ENCODE data around the gene FSTL5.

Gene FSTL5

DNA sequence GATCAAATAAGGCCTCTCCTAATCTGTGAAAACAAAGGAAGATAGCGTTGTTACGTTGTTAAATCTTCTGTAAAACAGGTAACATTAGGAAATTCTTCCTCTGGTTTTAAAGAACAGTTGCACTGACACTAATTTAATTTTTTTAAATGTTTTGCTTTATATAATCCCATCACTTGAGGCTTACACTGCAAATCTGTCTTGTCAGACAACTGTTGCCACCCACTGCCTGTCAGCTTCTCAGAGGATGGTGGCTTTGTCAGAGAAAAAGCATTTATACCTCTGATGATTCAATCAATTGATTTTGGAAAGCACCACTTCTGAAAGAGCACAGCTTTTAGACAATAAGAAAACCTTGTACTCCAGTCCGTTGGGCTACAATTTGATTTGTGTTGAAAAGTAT is 799.1 kb downstream of the FSTL5 start:
- no peak for DNase-seq
- no peak for TF ChIP-seq GATA1 (IDR thresholded peaks at IDR 0.05; ENCODE audit: low read depth, low read length)
- no peak for TF ChIP-seq POLR2A (IDR thresholded peaks at IDR 0.05; ENCODE audit: low read length)

DNA sequence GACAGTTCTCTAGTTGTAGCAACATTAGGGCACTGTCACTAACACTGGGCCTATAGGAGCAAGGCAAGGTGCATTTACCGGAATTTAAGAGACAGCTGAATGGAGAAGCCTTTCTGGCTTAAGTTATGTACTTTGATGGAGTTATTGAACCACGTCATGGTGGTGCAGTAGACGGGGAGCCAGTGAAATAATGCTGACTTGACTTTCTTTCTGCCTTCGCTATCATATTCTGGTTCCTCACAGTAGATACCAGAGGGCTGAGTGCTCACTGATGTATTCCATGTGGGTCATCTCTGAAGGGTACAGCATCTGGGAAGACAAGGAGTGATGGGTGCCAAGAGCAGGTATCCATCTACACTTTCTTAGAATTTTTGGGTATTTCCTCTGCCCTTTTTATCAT is 802.8 kb downstream of the FSTL5 start:
- TF ChIP-seq POLR2A (IDR thresholded peaks at IDR 0.05; ENCODE audit: low read length) (no peak), GATA1 (IDR thresholded peaks at IDR 0.05; ENCODE audit: low read depth, low read length) (no peak)

DNA sequence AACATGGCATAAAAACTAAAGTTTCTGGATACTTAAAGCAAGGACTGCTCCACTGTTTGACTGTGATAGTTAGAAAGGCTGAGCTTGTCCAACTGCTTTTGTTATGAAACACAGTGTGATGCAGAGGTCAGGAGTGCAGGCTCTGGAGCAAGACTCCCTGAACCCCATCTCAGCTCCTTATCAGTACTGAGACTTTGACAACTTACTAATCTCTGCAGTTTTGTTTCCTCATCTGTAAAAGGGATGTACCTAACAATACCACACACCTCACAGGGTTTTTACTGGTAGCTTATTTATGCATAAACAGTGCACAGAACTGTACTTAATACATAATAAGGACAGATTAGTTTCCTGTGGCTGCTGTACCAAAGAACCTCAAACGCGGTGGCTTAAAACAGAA is 804.3 kb downstream of the FSTL5 start:
- TF ChIP-seq GATA1 (IDR thresholded peaks at IDR 0.05; ENCODE audit: low read depth, low read length), result no peak
- no peak for TF ChIP-seq POLR2A (IDR thresholded peaks at IDR 0.05; ENCODE audit: low read length)
- DNase-seq, result no peak

More for the DNA sequence above, 802.8 kb downstream of the FSTL5 start:
- no peak for DNase-seq

DNA sequence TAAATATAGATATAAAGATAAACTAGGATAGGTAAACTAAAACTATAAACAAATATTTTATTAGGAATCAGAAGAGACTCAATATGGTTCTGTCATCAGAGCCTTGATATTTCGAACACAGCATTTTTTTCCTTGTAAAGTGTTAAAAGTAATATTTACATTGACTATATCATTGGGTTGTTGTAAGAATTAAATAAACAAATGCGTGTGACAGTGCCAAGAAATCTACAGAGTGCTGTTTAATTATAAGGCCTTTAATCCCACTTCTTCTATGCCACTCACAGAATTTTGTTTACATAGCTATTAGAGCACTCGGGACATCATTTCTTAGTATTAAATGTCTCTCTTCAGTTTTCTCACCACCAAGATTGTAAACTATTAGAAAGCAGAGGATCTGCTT is 807.4 kb downstream of the FSTL5 start:
- TF ChIP-seq POLR2A (IDR thresholded peaks at IDR 0.05; ENCODE audit: low read length), result no peak
- no peak for TF ChIP-seq GATA1 (IDR thresholded peaks at IDR 0.05; ENCODE audit: low read depth, low read length)
- DNase-seq, result no peak

DNA sequence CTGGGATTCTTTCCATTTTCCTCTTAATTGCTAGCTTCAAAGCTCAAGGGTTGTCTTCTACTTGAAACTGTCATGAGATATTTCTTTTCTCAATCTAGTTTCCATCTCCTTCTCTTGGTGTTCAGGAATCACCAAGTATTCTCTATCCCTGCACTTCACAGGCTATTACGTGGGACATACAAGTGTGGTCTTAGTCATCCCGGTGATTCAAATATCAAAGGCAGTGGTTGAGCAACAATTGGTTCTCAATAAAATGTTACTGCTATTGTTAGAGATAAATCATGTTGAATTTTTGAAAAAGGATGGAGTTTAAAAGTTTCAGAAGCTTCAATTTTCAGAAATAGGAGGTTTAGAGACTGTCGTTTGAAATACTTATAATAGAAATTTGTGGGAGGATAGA is 812.9 kb downstream of the FSTL5 start:
- TF ChIP-seq POLR2A (IDR thresholded peaks at IDR 0.05; ENCODE audit: low read length) (no peak), GATA1 (IDR thresholded peaks at IDR 0.05; ENCODE audit: low read depth, low read length) (no peak)

DNA sequence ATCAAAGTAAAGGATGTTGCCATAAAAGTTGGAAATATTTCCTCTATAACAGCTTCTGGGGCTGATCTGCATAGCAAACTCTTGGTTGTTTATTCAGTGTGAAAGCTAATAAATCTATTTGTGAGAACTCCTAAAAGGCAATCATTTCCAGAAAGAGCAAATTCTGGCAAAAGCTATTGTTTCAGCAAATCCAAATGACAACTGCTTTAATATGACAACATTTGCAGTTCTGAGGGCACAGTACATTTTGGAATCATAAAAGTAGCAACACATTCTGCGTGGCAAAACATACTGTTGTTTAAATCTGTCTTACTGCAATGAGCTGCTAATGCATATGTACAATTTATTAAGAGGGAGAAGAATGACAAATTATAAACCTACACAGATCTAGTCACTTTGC is 818.1 kb downstream of the FSTL5 start:
- DNase-seq, result no peak
- TF ChIP-seq GATA1 (IDR thresholded peaks at IDR 0.05; ENCODE audit: low read depth, low read length) (no peak), POLR2A (IDR thresholded peaks at IDR 0.05; ENCODE audit: low read length) (no peak)

More for the DNA sequence above, 812.9 kb downstream of the FSTL5 start:
- DNase-seq, result no peak

DNA sequence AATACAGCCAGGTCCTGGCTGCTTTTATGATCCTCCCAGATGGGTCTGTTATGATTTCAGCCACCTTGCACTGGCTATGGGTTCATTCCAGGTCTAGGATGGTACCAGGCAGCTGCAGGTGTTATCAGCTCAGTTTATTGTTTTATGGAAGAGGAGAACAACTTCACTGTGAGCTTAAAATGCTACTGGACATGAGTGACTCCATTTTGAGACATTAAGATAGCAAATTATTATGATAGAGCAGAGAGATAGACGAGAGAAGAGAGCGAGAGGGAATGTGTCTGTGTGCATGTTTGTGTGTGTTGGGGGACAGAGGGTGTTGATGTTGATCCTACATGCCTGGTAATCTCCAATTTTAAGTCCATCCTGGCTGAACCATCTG is 820.2 kb downstream of the FSTL5 start:
- DNase-seq, result no peak
- TF ChIP-seq POLR2A (IDR thresholded peaks at IDR 0.05; ENCODE audit: low read length) (no peak), GATA1 (IDR thresholded peaks at IDR 0.05; ENCODE audit: low read depth, low read length) (no peak)

DNA sequence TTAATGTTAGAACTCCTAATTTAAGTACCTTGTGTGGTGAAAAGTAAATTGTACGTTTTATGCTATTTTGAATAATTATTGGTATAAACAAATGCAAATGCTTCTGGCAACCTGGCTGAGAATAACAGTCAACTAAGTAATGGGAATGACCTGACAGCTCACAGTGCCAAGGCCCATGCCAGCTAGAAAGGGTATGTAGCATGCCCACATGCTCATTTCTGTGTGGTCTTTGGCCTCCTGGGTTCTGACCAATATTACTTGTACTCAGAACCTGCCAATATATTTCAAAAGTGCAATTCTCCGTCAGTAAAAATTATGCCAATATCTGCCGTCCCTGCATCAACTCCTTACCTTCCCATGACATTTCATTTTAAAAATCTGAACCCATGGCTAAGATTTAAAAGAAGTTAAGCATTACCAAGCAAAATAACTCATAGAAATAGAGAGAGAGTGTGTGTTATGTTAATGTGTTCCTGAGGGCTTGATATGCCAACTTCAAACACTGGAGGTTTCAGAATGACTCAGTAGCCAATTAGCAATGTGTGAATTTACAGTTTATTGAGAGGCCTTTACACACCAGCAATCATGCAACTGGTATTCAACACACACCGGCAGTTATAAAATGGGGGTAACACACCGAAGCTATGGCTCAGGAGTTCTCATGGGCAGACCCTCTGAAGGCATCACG is 820.8 kb downstream of the FSTL5 start:
- TF ChIP-seq POLR2A (IDR thresholded peaks at IDR 0.05; ENCODE audit: low read length) (no peak), GATA1 (IDR thresholded peaks at IDR 0.05; ENCODE audit: low read depth, low read length) (no peak)
- no peak for DNase-seq

DNA sequence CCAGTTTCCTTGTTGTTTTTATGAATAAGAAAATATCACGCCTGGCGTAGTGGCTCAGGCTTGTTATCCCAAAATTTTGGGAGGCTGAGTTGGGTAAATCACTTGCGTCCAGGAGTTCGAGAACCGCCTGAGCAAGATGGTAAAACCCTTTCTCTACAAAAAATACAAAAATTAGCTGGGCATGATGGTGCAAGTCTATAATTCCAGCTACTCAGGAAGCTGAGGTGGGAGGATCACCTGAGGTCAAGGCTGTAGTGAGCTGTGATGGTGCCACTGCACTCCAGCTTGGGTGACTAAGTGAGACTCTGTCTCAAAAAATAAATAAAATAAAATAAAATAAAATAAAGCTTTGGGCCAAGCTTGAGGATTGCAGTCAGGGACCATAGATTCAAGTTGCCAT is 827.2 kb downstream of the FSTL5 start:
- no peak for DNase-seq
- TF ChIP-seq GATA1 (IDR thresholded peaks at IDR 0.05; ENCODE audit: low read depth, low read length) (no peak), POLR2A (IDR thresholded peaks at IDR 0.05; ENCODE audit: low read length) (no peak)

DNA sequence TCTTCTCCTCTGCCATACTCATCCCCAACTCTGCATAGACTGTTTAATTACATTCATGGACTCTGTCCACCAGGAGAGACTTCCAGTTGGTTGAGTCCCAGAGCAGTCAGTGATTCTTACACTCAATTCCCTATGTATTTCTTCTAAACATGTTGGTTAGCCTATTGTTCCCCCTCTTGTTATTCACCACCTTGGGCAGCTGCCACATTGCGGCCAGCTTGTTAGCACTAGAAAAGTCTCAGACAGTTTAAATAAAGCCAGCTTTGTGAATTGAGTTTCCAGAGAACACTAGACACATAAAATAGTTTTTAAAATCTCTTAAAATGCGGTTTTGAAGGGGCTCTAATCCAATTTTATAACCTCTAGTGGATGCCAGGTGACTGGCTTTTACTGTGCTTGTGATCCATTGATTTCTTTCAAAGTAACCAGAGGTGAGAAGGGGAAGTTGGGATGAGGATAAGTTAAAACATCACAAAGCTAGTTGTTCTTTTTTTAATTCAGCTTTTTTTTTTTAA is 827.7 kb downstream of the FSTL5 start:
- no peak for DNase-seq
- TF ChIP-seq POLR2A (IDR thresholded peaks at IDR 0.05; ENCODE audit: low read length) (no peak), GATA1 (IDR thresholded peaks at IDR 0.05; ENCODE audit: low read depth, low read length) (no peak)

All from erythroblast (primary cell).